H9 (cell line): Measurements from ENCODE around the gene SEC22B. TPM values are rescaled to one million over a fixed set of nuclear protein-coding genes. Genes with fewer than 3 reads are reported as not detected.
A peak's percentile ranks its signal among the peaks of the same experiment; 100 is the strongest.
"Not testable (repeated sequence)": the region's sequence is repeated elsewhere in the genome, so short reads cannot be mapped to it uniquely, and the experiment has no call there.

Source experiments
- DNase-seq: peaks from one replicate; pipeline ENCODE4 v3.0.0-alpha.2; 2017
- H2AFZ ChIP-seq: one replicate; pipeline ENCODE4 v1.6.1; 2013; ENCODE audit warnings: mild to moderate bottlenecking, low read length, control low read depth, moderate library complexity
- H2AK5ac ChIP-seq: 2 replicates; pipeline ENCODE4 v1.6.1; 2013; ENCODE audit warnings: low read length, control low read depth, mixed read lengths; ENCODE audit not compliant: insufficient read length
- H2BK120ac ChIP-seq: one replicate; pipeline ENCODE4 v1.6.1; 2013; ENCODE audit warnings: low read depth, mild to moderate bottlenecking, low read length, control low read depth, inconsistent platforms; ENCODE audit not compliant: poor library complexity, severe bottlenecking
- H2BK12ac ChIP-seq: 2 replicates; pipeline ENCODE4 v1.6.1; 2013; ENCODE audit warnings: low read length, control low read depth, mixed read lengths, low read depth; ENCODE audit not compliant: insufficient read length
- H2BK15ac ChIP-seq: 2 replicates; pipeline ENCODE4 v1.6.1; 2013; ENCODE audit warnings: low read depth, low read length, control low read depth
- H2BK20ac ChIP-seq: one replicate; pipeline ENCODE4 v1.6.1; 2013; ENCODE audit warnings: low read depth, mild to moderate bottlenecking, low read length, control low read depth, inconsistent platforms; ENCODE audit not compliant: poor library complexity, severe bottlenecking
- H2BK5ac ChIP-seq: 2 replicates; pipeline ENCODE4 v1.6.1; 2013; ENCODE audit warnings: low read length, control low read depth, mixed read lengths; ENCODE audit not compliant: insufficient read length
- H3K14ac ChIP-seq: 2 replicates; pipeline ENCODE4 v1.6.1; 2013; ENCODE audit warnings: low read length, control low read depth; ENCODE audit not compliant: insufficient read depth
- H3K18ac ChIP-seq: 2 replicates; pipeline ENCODE4 v1.6.1; 2013; ENCODE audit warnings: low read depth, mild to moderate bottlenecking, mixed read lengths, low read length, control low read depth; ENCODE audit not compliant: insufficient read length
- H3K23ac ChIP-seq: 2 replicates; pipeline ENCODE4 v1.6.1; 2013; ENCODE audit warnings: low read length, control low read depth, mixed read lengths, low read depth; ENCODE audit not compliant: insufficient read length
- H3K23me2 ChIP-seq: 2 replicates; pipeline ENCODE4 v1.6.1; 2013; ENCODE audit warnings: low read depth, mild to moderate bottlenecking, mixed read lengths, low read length, control low read depth; ENCODE audit not compliant: insufficient read length, poor library complexity, severe bottlenecking
- H3K27ac ChIP-seq: 2 replicates; pipeline ENCODE4 v1.5.1; 2013; ENCODE audit warnings: low read length, control low read depth, mixed read lengths, low read depth; ENCODE audit not compliant: insufficient read length
- H3K27me3 ChIP-seq: 2 replicates; pipeline ENCODE4 v1.6.1; 2013; ENCODE audit warnings: low read length, control low read depth, inconsistent platforms; ENCODE audit not compliant: insufficient read depth
- H3K4ac ChIP-seq: 2 replicates; pipeline ENCODE4 v1.6.1; 2013; ENCODE audit warnings: low read depth, mild to moderate bottlenecking, control low read depth, inconsistent platforms, low read length, moderate library complexity
- H3K4me1 ChIP-seq: 2 replicates; pipeline ENCODE4 v1.6.1; 2013; ENCODE audit warnings: low read length, control low read depth, inconsistent platforms; ENCODE audit not compliant: insufficient read depth
- H3K4me2 ChIP-seq: 2 replicates; pipeline ENCODE4 v1.6.1; 2013; ENCODE audit warnings: low read length, control low read depth, mixed read lengths; ENCODE audit not compliant: insufficient read length, insufficient read depth
- H3K56ac ChIP-seq: 2 replicates; pipeline ENCODE4 v1.6.1; 2013; ENCODE audit warnings: low read depth, mild to moderate bottlenecking, mixed read lengths, low read length, control low read depth; ENCODE audit not compliant: insufficient read length
- H3K79me1 ChIP-seq: 2 replicates; pipeline ENCODE4 v1.6.1; 2013; ENCODE audit warnings: low read depth, mild to moderate bottlenecking, moderate library complexity, low read length, control low read depth, inconsistent platforms; ENCODE audit not compliant: insufficient read depth, poor library complexity, severe bottlenecking
- H3K79me2 ChIP-seq: 2 replicates; pipeline ENCODE4 v1.6.1; 2013; ENCODE audit warnings: low read length, control low read depth, inconsistent platforms; ENCODE audit not compliant: insufficient read depth
- H3K9ac ChIP-seq: 2 replicates; pipeline ENCODE4 v1.6.1; 2013; ENCODE audit warnings: low read length, control low read depth, mixed read lengths; ENCODE audit not compliant: insufficient read length; ENCODE audit errors: extremely low read depth
- H3K9me3 ChIP-seq: one replicate; pipeline ENCODE4 v1.6.1; 2013; ENCODE audit warnings: low read depth, low read length, inconsistent platforms; ENCODE audit not compliant: control insufficient read depth
- H3T11ph ChIP-seq: one replicate; pipeline ENCODE4 v1.6.1; 2013; ENCODE audit warnings: mild to moderate bottlenecking, low read length, control low read depth, inconsistent platforms
- H4K20me1 ChIP-seq: one replicate; pipeline ENCODE4 v1.6.1; 2013; ENCODE audit not compliant: control insufficient read depth, insufficient read length, insufficient read depth
- H4K5ac ChIP-seq: 2 replicates; pipeline ENCODE4 v1.6.1; 2013; ENCODE audit warnings: low read depth, mild to moderate bottlenecking, mixed read lengths, low read length, control low read depth; ENCODE audit not compliant: insufficient read length
- H4K8ac ChIP-seq: replicated peaks from 2 replicates; pipeline ENCODE4 v1.6.1; 2013; ENCODE audit warnings: low read length, control low read depth, mixed read lengths, low read depth; ENCODE audit not compliant: insufficient read length
- H4K91ac ChIP-seq: 2 replicates; pipeline ENCODE4 v1.6.1; 2013; ENCODE audit warnings: low read depth, mild to moderate bottlenecking, moderate library complexity, mixed read lengths, low read length, control low read depth; ENCODE audit not compliant: insufficient read length
- H3K27ac Mint-ChIP-seq, 3 experiments: 2 replicates in 2 of 3; 3 replicates in 1 of 3; pipeline ENCODE4 v1.8.0; 2020 to 2021; ENCODE audit warnings: mixed read lengths in 3 of 3, mild to moderate bottlenecking in 1 of 3, moderate library complexity in 1 of 3
- H3K27me3 Mint-ChIP-seq: 2 replicates; pipeline ENCODE4 v1.8.0; 2021; ENCODE audit warnings: low read depth, mild to moderate bottlenecking, moderate library complexity, mixed read lengths
- H3K36me3 Mint-ChIP-seq, 3 experiments: 2 replicates in 2 of 3; 3 replicates in 1 of 3; pipeline ENCODE4 v1.8.0; 2020 to 2021; ENCODE audit warnings: low read depth in 3 of 3, mixed read lengths in 3 of 3; ENCODE audit not compliant: insufficient read depth in 1 of 3
- H3K4me1 Mint-ChIP-seq, 2 experiments: 2 replicates each; pipeline ENCODE4 v1.8.0; 2020; ENCODE audit warnings: mixed read lengths in 2 of 2
- H3K4me3 Mint-ChIP-seq, 2 experiments: 2 replicates in 1 of 2; 3 replicates in 1 of 2; pipeline ENCODE4 v1.8.0; 2020 to 2021; ENCODE audit warnings: mild to moderate bottlenecking in 2 of 2, mixed read lengths in 2 of 2, moderate library complexity in 1 of 2
- H3K9me3 Mint-ChIP-seq, 2 experiments: 2 replicates in 1 of 2; 3 replicates in 1 of 2; pipeline ENCODE4 v1.8.0; 2020; ENCODE audit warnings: mild to moderate bottlenecking in 2 of 2, mixed read lengths in 2 of 2, moderate library complexity in 1 of 2
- WGBS: extraction: QIAGEN DNeasy Blood & Tissue Kit; methylation state at CpG from one replicate; pipeline ENCODE4 v1.1.7; 2013; ENCODE audit warnings: missing lambda C conversion rate, low lambda C conversion rate, mixed read lengths; ENCODE audit not compliant: insufficient read length; ENCODE audit errors: extremely low coverage; 5-methylcytosine and 5-hydroxymethylcytosine counted together
- total RNA-seq: library from RNA; stranded (reverse); gene quantifications from 2 replicates; pipeline ENCODE4 v1.2.1, GENCODE V29; 2021

The SEC22B gene
- total RNA-seq, 1 experiment from 2014 or later = 13.9 TPM

DNA sequence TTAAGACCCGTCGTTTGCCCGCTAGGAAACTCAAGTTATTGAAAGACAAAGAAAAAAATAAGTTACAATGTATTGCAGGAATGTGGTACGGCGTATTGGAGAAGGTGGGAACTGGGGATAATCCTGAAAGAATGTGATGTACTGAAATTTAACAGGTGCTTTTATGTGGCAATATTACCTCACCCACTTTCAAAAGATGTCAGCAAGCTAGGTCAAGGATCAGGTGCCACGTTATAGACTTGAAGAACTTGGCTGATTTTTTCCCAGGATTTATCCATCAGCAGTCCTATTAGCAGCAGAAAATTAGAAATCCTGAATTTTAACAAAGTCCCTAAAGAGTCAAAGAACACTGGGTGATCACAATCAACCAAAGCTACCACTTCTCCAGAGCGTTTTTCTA lies 632 bp downstream of the SEC22B start:
- not testable (repeated sequence) for H2BK120ac ChIP-seq, DNase-seq
- peaks cover 13 to 16% of the 10 kb centered on the region in 2 experiments for H3K4me1 Mint-ChIP-seq

GRCh38 chr1:120164761-120165160 lies 11.6 kb downstream of the SEC22B start:
- H4K20me1 ChIP-seq, H2AK5ac ChIP-seq, H3K9me3 ChIP-seq, H3K27ac Mint-ChIP-seq, H3T11ph ChIP-seq, H4K5ac ChIP-seq, H3K4me2 ChIP-seq, H3K18ac ChIP-seq, H3K14ac ChIP-seq, H3K4me1 Mint-ChIP-seq, H3K56ac ChIP-seq, H3K23me2 ChIP-seq, H3K27me3 Mint-ChIP-seq, H2BK5ac ChIP-seq, H3K9ac ChIP-seq, H2AFZ ChIP-seq, H2BK12ac ChIP-seq, H3K79me2 ChIP-seq, H3K23ac ChIP-seq, H2BK20ac ChIP-seq, H2BK120ac ChIP-seq, H2BK15ac ChIP-seq, H3K27ac ChIP-seq, H4K8ac ChIP-seq, DNase-seq, H3K27me3 ChIP-seq, H3K9me3 Mint-ChIP-seq, H3K4me3 Mint-ChIP-seq, H3K4me1 ChIP-seq, H3K79me1 ChIP-seq, H4K91ac ChIP-seq, H3K4ac ChIP-seq: not testable (repeated sequence)
- H3K36me3 Mint-ChIP-seq = peaks cover 0 to 15% (median 4%) of the 10 kb centered on the region in 3 experiments; a peak in 5 of 7 replicates
- no CpG with 5 or more reads among the region's 1 CpG for WGBS

More for the DNA sequence above, 632 bp downstream of the SEC22B start:
- not testable (repeated sequence) for H3K56ac ChIP-seq, H4K8ac ChIP-seq, H3K27me3 Mint-ChIP-seq, H2BK20ac ChIP-seq, H3K23me2 ChIP-seq, H3K14ac ChIP-seq, H3K36me3 Mint-ChIP-seq, H3K9me3 ChIP-seq, H3K27me3 ChIP-seq, H3K23ac ChIP-seq, H2BK15ac ChIP-seq, H3T11ph ChIP-seq, H2BK5ac ChIP-seq, H4K91ac ChIP-seq, H2BK12ac ChIP-seq, H3K4ac ChIP-seq, H3K18ac ChIP-seq, H3K4me1 ChIP-seq, H3K9me3 Mint-ChIP-seq, H4K5ac ChIP-seq, H3K79me2 ChIP-seq, H4K20me1 ChIP-seq, H3K79me1 ChIP-seq, H2AFZ ChIP-seq, H2AK5ac ChIP-seq
- Histone ChIP-seq H3K27ac (peak overlapping the region; percentile 54), H3K9ac (peak overlapping the region; percentile 69), H3K4me2 (peak overlapping the region; percentile 29)
- Mint-ChIP-seq H3K27ac (peak overlapping the region; percentile 97 to 99 (median 99)), H3K4me3 (peak overlapping the region; percentile 93 to 95)
- WGBS = no CpG with 5 or more reads among the region's 7 CpGs
